Measurements from ENCODE around the gene CFB. TPM values are rescaled to one million over a fixed set of nuclear protein-coding genes. Genes with fewer than 3 reads are reported as not detected.

Gene CFB
- total and polyA plus RNA-seq, 2 of the 4 experiments (the other 2 are of a cell fraction), result 1.8 to 6.1 TPM

DNA sequence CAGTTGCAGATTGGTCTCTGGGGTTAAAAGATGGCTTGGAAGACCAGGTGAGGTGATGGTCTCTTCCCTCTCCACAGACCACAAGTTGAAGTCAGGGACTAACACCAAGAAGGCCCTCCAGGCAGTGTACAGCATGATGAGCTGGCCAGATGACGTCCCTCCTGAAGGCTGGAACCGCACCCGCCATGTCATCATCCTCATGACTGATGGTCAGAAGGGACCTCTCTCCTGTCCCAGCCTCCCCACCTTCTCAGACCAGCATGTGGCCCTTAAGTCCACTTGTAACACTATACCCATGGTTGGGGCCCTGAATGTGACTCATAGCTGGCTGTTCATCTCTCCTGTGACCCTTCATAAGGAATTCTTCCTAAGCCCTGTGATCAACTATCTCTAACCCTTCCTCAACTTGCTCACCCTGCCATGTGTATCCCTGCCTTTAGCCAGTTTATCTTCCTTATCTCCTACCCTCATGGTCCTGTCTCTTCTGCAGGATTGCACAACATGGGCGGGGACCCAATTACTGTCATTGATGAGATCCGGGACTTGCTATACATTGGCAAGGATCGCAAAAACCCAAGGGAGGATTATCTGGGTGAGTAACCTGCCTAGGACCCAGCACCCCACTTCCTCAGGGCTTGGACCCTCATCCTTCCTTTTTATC is 3.0 kb downstream of the CFB start:
- Histone ChIP-seq H2BK120ac (ENCODE audit: low read depth, low read length) (no peak overlapping the region), H4K5ac (ENCODE audit: low read depth, low read length) (no peak overlapping the region), H4K91ac (ENCODE audit: insufficient read depth, low read depth, low read length) (no peak overlapping the region), H3K18ac (ENCODE audit: low read depth, low read length) (no peak overlapping the region), H2AK9ac (replicated peaks; ENCODE audit: low read depth, low read length, poor library complexity) (peak overlapping the region; percentile 57), H4K8ac (ENCODE audit: low read depth in 2 of 2, low read length in 2 of 2) (no peak overlapping the region), H3K4me1 (ENCODE audit: control insufficient read depth, insufficient read depth, low read length) (peaks cover 22% of the 10 kb centered on the region), H3K9ac (ENCODE audit: low read depth, low read length) (no peak overlapping the region), H2BK20ac (ENCODE audit: low read depth, low read length) (no peak overlapping the region), H3K23ac (ENCODE audit: low read depth, low read length) (no peak overlapping the region), H3K9me1 (ENCODE audit: insufficient read depth, low read length) (peaks cover 12% of the 10 kb centered on the region), H3K27me3 (ENCODE audit: control insufficient read depth, insufficient read depth, low read length) (no peaks in the 10 kb centered on the region), H3K4me3 (ENCODE audit: insufficient read depth, low read depth, low read length) (no peak overlapping the region), H3K79me1 (ENCODE audit: low read depth in 1 of 2, low read length in 2 of 2) (no peaks in the 10 kb centered on the region), H2AFZ (replicated peaks; ENCODE audit: low read length, poor library complexity) (no peak overlapping the region), H3K27ac (ENCODE audit: insufficient read depth, low read length) (no peak overlapping the region), H2BK5ac (ENCODE audit: low read depth, low read length, poor library complexity, severe bottlenecking) (no peak overlapping the region), H3K56ac (ENCODE audit: extremely low read depth, insufficient read depth, low read length) (no peak overlapping the region), H3K4me2 (ENCODE audit: low read depth, low read length) (no peak overlapping the region), H3K4ac (ENCODE audit: low read depth, low read length) (peak overlapping the region; percentile 21), H3K9me3 (ENCODE audit: control insufficient read depth, insufficient read depth, low read length) (no peaks in the 10 kb centered on the region), H4K20me1 (ENCODE audit: insufficient read depth, low read length) (0 out of 2 replicates have a peak, but pooled peaks cover 5% of the 10 kb centered on the region), H3K14ac (replicated peaks; ENCODE audit: low read depth, low read length) (no peak overlapping the region), H3K36me3 (ENCODE audit: control insufficient read depth, insufficient read depth, low read length) (peaks cover 25% of the 10 kb centered on the region), H2AK5ac (ENCODE audit: low read depth, low read length) (peak overlapping the region; percentile 47; the same call in 1 of the 2 replicates), H2BK15ac (ENCODE audit: low read depth, low read length) (no peak overlapping the region)
- no CpG with 5 or more reads among the region's 6 CpGs for WGBS, 2 experiments (ENCODE audit: extremely low coverage in 2 of 2, insufficient read length in 1 of 2)
- in situ Hi-C loops (cut with MboI; ENCODE audit: low sequenced_read_pairs) (loop anchor here (5.0 to 10.0 kb wide), 2 partner anchors 37 to 264 kb away; partner anchors contain the start of gene LY6G5C), dilution Hi-C loops (cut with HindIII; ENCODE audit: low sequenced_read_pairs, unreplicated experiment) (no loop called here), intact Hi-C loops (cut with micrococcal nuclease) (no loop called here)
- ATAC-seq (ENCODE audit: low read depth), result no peak
- ChIA-PET POLR2A (ENCODE audit: unreplicated experiment) (no interaction called here), CTCF (interaction anchor here (0.5 kb wide), 1 partner anchor 190 kb away, joined by 4 read pairs; no protein-coding TSS in a partner anchor)
- no TSS peak for BruUV-seq (replicated peaks)
- no peak for TF ChIP-seq NFE2L2 (IDR thresholded peaks at IDR 0.05; ENCODE audit: low read depth, low read length)
- TF ChIP-seq CEBPB (IDR thresholded peaks at IDR 0.05; ENCODE audit: low read depth, low read length), result peak; percentile 71
- DNase-seq, result peak; percentile 50

Measured in IMR-90 (cell line).